Nephron (organoid): Measurements from ENCODE around the gene OFD1.
A peak's percentile ranks its signal among the peaks of the same experiment; 100 is the strongest.
"Not testable (repeated sequence)": the region's sequence is repeated elsewhere in the genome, so short reads cannot be mapped to it uniquely, and the experiment has no call there.

Experiments used
- H3K27ac Mint-ChIP-seq, 3 experiments: 2 replicates each; pipeline ENCODE4 v1.8.0; 2020; ENCODE audit warnings: mixed read lengths in 3 of 3, mild to moderate bottlenecking in 2 of 3, moderate library complexity in 1 of 3
- H3K27me3 Mint-ChIP-seq: 2 replicates; pipeline ENCODE4 v1.8.0; 2021; ENCODE audit warnings: low read depth, mild to moderate bottlenecking, moderate library complexity, mixed read lengths
- H3K36me3 Mint-ChIP-seq: 2 replicates; pipeline ENCODE4 v1.8.0; 2020; ENCODE audit warnings: low read depth, mixed read lengths
- H3K4me1 Mint-ChIP-seq: 2 replicates; pipeline ENCODE4 v1.8.0; 2020; ENCODE audit warnings: mixed read lengths
- H3K4me3 Mint-ChIP-seq, 3 experiments: 2 replicates each; pipeline ENCODE4 v1.8.0; 2020; ENCODE audit warnings: mild to moderate bottlenecking in 3 of 3, mixed read lengths in 3 of 3, moderate library complexity in 2 of 3
- H3K9me3 Mint-ChIP-seq: 2 replicates; pipeline ENCODE4 v1.8.0; 2020; ENCODE audit warnings: mixed read lengths
- TF ChIP-seq, protein P1 (sequence below), 3 experiments: fragments of 200-600 bp; sonication (generic); IDR thresholded peaks; one replicate each; pipeline ENCODE4 v1.5.0; 2021; ENCODE audit warnings: antibody characterized with exemption in 3 of 3; ENCODE audit not compliant: unreplicated experiment in 3 of 3

Gene OFD1

DNA sequence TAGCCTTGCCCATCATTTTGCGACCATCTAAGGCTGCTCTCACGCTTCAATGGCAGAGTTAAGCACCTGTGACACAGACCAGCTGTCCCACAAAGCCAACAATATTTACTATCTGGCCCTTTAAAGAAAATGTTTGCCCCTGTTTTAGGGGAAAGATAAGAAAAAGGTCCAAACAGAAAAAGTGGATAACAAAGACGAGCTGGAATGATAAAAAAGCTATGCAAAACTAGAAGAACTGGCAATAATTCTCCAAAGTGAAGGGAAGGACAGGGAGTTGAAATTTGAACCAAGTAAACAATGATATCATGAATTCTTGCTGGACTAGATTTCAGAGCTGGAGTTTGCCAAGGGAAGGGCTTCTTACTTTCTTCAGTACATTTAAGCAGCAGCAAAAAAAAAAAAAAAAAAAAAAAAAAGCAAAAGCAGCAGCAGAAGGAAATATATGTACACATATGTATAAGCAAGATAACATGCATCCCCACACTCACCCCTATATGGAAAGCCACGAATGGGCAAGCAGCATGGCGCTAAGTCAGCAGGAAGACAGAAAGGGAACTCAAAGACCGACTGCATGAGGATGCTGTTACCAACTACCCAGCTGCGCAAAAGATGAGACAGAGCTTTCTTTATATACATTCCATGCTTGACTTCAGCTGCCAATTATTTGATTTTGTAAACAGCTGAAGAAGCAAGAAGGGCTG lies 12.6 kb upstream of the OFD1 start:
- Mint-ChIP-seq H3K4me1 (peaks cover 35% of the 10 kb centered on the region), H3K27ac (peak overlapping the region; percentile 56 to 85 (median 66)), H3K36me3 (peaks cover 61% of the 10 kb centered on the region), H3K27me3 (no peaks in the 10 kb centered on the region), H3K4me3 (no peak overlapping the region), H3K9me3 (peaks cover 22% of the 10 kb centered on the region)
- TF ChIP-seq, protein P1, sequence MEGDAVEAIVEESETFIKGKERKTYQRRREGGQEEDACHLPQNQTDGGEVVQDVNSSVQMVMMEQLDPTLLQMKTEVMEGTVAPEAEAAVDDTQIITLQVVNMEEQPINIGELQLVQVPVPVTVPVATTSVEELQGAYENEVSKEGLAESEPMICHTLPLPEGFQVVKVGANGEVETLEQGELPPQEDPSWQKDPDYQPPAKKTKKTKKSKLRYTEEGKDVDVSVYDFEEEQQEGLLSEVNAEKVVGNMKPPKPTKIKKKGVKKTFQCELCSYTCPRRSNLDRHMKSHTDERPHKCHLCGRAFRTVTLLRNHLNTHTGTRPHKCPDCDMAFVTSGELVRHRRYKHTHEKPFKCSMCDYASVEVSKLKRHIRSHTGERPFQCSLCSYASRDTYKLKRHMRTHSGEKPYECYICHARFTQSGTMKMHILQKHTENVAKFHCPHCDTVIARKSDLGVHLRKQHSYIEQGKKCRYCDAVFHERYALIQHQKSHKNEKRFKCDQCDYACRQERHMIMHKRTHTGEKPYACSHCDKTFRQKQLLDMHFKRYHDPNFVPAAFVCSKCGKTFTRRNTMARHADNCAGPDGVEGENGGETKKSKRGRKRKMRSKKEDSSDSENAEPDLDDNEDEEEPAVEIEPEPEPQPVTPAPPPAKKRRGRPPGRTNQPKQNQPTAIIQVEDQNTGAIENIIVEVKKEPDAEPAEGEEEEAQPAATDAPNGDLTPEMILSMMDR (IDR thresholded peaks at IDR 0.05; ENCODE audit: unreplicated experiment in 3 of 3): no peak

DNA sequence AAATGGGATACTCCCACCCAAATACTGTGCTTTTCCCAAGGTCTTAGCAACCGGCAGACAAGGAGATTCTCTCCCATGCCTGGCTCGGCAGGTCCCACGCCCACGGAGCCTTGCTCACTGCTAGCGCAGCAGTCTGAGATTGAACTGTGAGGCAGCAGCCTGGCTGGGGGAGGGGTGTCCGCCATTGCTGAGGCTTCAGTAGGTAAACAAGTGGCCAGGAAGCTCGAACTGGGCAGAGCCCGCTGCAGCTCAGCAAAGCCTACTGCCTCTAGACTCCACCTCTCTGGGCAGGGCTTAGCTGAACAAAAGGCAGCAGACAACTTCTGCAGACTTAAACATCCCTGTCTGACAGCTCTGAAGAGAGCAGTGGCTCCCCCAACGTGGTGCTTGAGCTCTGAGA lies 9.7 kb upstream of the OFD1 start:
- Mint-ChIP-seq H3K4me1 (peaks cover 26% of the 10 kb centered on the region), H3K36me3 (peaks cover 79% of the 10 kb centered on the region), H3K9me3 (peaks cover 41% of the 10 kb centered on the region)
- not testable (repeated sequence) for H3K27me3 Mint-ChIP-seq, H3K4me3 Mint-ChIP-seq, H3K27ac Mint-ChIP-seq

DNA sequence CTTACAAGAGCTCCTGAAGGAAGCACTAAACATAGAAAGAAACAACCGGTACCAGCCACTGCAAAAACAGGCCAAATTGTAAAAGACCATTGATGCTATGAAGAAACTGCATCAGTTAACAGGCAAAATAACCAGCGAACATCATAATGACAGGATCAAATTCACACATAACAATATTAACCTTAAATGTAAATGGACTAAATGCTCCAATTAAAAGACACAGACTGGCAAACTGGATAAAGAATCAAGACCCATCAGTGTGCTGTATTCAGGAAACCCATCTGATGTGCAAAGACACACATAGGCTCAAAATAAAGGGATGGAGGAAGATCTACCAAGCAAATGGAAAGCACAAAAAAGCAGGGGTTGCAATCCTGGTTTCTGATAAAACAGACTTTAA lies 8.0 kb upstream of the OFD1 start:
- H3K27me3 Mint-ChIP-seq, H3K4me3 Mint-ChIP-seq, H3K27ac Mint-ChIP-seq: not testable (repeated sequence)
- H3K9me3 Mint-ChIP-seq: peaks cover 45% of the 10 kb centered on the region
- H3K4me1 Mint-ChIP-seq: peaks cover 10% of the 10 kb centered on the region
- H3K36me3 Mint-ChIP-seq: peaks cover 80% of the 10 kb centered on the region

DNA sequence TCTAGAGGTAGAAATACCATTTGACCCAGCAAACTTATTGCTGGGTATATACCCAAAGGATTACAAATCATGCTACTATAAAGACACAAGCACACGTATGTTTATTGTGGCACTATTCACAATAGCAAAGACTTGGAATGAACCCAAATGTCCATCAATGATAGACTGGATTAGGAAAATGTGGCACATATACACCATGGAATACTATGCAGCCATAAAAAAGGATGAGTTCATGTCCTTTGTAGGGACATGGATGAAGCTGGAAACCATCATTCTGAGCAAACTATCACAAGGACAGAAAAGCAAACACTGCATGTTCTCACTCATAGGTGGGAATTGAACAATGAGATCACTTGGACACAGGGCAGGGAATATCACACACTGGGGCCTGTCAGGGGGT lies 4.0 kb upstream of the OFD1 start:
- H3K4me3 Mint-ChIP-seq, H3K27ac Mint-ChIP-seq, H3K27me3 Mint-ChIP-seq: not testable (repeated sequence)
- Mint-ChIP-seq H3K36me3 (peaks cover 55% of the 10 kb centered on the region), H3K4me1 (peaks cover 23% of the 10 kb centered on the region), H3K9me3 (peaks cover 38% of the 10 kb centered on the region)

DNA sequence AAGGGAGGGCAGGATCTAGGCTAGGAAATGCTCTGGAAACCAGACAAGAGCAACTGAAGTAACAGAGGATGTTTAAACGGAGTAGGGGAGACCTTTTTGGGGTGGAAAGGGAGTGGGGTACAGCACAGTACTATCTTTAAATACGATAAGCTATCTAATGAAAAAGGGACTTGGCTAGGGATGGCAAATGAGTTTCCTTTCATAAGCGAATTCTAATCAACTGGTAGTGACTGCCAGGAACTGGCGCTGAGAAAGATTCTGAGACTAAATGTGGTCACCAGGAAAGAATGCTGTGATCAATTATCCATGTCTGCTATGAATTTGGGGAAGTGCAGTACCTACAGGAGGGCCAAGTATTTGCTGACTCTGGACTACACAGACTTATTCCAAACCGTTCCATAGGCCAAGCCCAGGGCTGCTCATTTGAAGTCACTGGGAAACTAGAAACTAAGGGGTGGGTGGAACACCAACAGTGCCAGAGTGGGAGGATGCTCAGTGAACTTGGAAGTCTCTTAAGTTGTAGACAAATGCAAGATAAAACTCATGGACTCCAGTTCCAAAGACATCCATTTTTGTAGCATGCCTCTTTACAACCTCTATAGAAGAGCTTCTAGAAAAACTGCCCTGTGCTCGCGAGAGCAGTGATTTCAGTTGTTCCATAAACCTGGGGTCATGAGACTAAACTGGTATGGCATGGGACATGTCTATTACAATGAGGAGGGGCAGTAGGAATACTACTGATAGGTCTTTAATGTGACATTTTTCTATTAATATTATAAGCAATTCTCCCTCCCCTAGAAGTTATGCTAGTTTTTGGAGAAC lies 2.1 kb upstream of the OFD1 start:
- H3K27me3 Mint-ChIP-seq: no peaks in the 10 kb centered on the region
- H3K36me3 Mint-ChIP-seq: peaks cover 37% of the 10 kb centered on the region
- peaks cover 22% of the 10 kb centered on the region for H3K9me3 Mint-ChIP-seq
- H3K27ac Mint-ChIP-seq: peak overlapping the region in 2 of 3 experiments; percentile 0 to 2
- peaks cover 29% of the 10 kb centered on the region for H3K4me1 Mint-ChIP-seq
- TF ChIP-seq, protein P1 (IDR thresholded peaks at IDR 0.05; ENCODE audit: unreplicated experiment in 3 of 3): no peak
- peak overlapping the region; percentile 98 to 100 (median 100) for H3K4me3 Mint-ChIP-seq

DNA sequence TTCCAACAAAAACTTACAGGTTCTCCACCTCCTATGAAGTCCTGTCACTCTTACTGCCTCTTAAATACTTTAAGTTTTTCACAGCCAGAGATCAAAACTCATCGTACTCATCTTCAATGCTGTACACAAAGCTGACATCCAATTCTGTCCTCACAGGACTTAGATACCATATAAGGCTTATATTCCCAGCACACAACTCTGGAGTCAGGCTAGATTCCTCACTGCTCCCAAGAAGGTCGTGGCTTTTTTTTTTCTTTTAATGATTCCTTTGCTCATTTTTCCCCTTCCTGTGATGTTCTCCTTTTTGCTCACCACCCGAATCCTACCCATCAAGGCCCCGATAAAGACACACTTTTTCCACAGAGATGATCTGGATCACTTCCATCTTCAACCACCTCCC lies 1.0 kb upstream of the OFD1 start:
- TF ChIP-seq, protein P1 (IDR thresholded peaks at IDR 0.05; ENCODE audit: unreplicated experiment in 3 of 3): no peak

DNA sequence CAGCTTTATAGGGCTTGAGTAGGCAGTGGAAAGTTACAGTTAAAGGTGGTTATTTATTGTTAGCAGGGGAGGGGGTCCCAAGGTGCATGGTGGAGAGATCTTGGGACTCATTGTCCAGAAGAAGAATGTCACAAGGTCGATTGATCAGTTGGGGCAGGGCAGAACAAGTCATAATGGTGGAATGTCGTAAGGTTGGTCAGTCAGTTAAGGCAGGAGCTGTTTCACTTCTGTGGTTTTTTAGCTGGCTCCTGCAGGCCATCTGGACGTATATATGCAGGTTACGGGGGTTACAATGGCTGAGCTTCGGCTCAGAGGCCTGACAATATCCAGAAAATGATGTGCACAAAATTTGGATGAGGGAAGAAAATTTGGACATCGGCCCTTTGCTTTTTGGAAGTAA lies 7.1 kb downstream of the OFD1 start:
- Mint-ChIP-seq H3K36me3 (peaks cover 13% of the 10 kb centered on the region), H3K9me3 (no peaks in the 10 kb centered on the region), H3K27me3 (no peaks in the 10 kb centered on the region), H3K4me3 (no peak overlapping the region), H3K4me1 (peaks cover 2% of the 10 kb centered on the region), H3K27ac (peak overlapping the region in 1 of 3 experiments; percentile 27)
- TF ChIP-seq, protein P1 (IDR thresholded peaks at IDR 0.05; ENCODE audit: unreplicated experiment in 3 of 3): no peak

More for the DNA sequence above, 1.0 kb upstream of the OFD1 start:
- Mint-ChIP-seq H3K4me1 (peaks cover 29% of the 10 kb centered on the region), H3K27me3 (no peaks in the 10 kb centered on the region), H3K4me3 (peak overlapping the region; percentile 98 to 100 (median 100)), H3K9me3 (peaks cover 12% of the 10 kb centered on the region), H3K36me3 (peaks cover 26% of the 10 kb centered on the region), H3K27ac (peak overlapping the region; percentile 82 to 98 (median 98))
